ENCODE measurements around the gene ABCE1.

ABCE1 gene

DNA sequence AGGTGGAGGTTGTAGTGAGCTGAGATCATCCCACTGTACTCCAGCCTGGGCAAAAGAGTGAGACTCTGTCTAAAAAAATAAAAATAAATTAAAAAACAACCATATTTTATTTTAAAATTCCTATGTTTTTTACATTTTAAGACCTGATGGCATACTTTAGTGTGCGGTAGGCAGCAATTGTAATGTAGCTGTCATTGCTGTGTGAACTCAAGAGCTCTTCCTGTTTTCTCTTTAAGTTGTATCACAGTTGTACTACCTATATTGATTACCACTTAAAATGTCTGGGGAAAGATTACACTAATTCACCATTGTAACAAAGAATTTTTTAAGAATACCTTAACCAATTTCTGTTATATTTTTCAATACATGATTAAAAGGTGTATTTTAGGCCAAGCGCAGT, 27.3 kb downstream of the ABCE1 start:
- Histone ChIP-seq H3K27me3 (ENCODE audit: low read depth, low read length) (no peaks in the 10 kb centered on the region), H3K36me3 (replicated peaks; ENCODE audit: low read depth, low read length) (peaks cover 67% of the 10 kb centered on the region), H2AFZ (ENCODE audit: low read depth, low read length) (no peak overlapping the region), H3K4me1 (ENCODE audit: low read length) (no peaks in the 10 kb centered on the region), H3K4me2 (ENCODE audit: low read length) (no peak overlapping the region), H3K9ac (ENCODE audit: low read length) (no peak overlapping the region), H3K9me3 (ENCODE audit: insufficient read depth, low read length) (no peaks in the 10 kb centered on the region), H3K79me2 (ENCODE audit: low read length) (no peaks in the 10 kb centered on the region), H3K27ac (ENCODE audit: low read length) (no peak overlapping the region), H3K4me3 (ENCODE audit: low read length) (no peak overlapping the region), H4K20me1 (ENCODE audit: insufficient read depth, low read length) (peaks cover 4% of the 10 kb centered on the region; the same call in 1 of the 2 replicates)
- TF ChIP-seq CTCF (IDR thresholded peaks at IDR 0.05; ENCODE audit: low read depth, low read length) (no peak), EZH2phosphoT487 (IDR thresholded peaks at IDR 0.05; ENCODE audit: low read depth) (no peak)

DNA sequence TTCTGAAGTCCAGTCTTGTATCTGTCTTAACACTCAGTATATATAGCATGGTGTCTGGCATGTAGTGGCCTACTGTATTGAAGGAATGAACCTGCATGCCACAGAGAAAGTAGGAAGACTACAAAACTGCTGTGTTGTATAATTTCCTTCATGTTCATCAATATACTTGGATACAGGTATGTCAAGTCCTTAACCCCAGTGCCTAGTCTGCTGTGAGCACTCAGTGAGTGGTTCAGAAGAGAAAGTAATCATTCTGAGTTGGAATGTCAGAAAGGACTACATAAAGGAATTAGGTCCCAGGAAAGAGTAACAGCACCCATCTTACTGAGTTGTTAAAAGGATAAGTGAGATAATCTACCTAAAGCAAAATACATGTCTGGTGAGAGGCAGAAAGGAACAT, 32.0 kb downstream of the ABCE1 start:
- Histone ChIP-seq H2AFZ (ENCODE audit: low read depth, low read length) (no peak overlapping the region), H3K4me1 (ENCODE audit: low read length) (peaks cover 32% of the 10 kb centered on the region), H3K4me3 (ENCODE audit: low read length) (no peak overlapping the region), H3K79me2 (ENCODE audit: low read length) (no peaks in the 10 kb centered on the region; the same call in 1 of the 2 replicates), H3K9me3 (ENCODE audit: insufficient read depth, low read length) (no peaks in the 10 kb centered on the region), H3K27me3 (ENCODE audit: low read depth, low read length) (no peaks in the 10 kb centered on the region), H3K27ac (ENCODE audit: low read length) (peak overlapping the region; percentile 1; the same call in 1 of the 2 replicates), H4K20me1 (ENCODE audit: insufficient read depth, low read length) (peaks cover 29% of the 10 kb centered on the region), H3K36me3 (replicated peaks; ENCODE audit: low read depth, low read length) (peaks cover 50% of the 10 kb centered on the region), H3K9ac (ENCODE audit: low read length) (no peak overlapping the region), H3K4me2 (ENCODE audit: low read length) (no peak overlapping the region)
- TF ChIP-seq CTCF (IDR thresholded peaks at IDR 0.05; ENCODE audit: low read depth, low read length) (no peak), EZH2phosphoT487 (IDR thresholded peaks at IDR 0.05; ENCODE audit: low read depth) (no peak)

- Histone ChIP-seq H4K20me1 (ENCODE audit: insufficient read depth, low read length) (peaks cover 29% of the 10 kb centered on the region), H3K36me3 (replicated peaks; ENCODE audit: low read depth, low read length) (peaks cover 45% of the 10 kb centered on the region), H3K27me3 (ENCODE audit: low read depth, low read length) (no peaks in the 10 kb centered on the region), H3K4me2 (ENCODE audit: low read length) (no peak overlapping the region; the same call in 1 of the 2 replicates), H3K4me3 (ENCODE audit: low read length) (no peak overlapping the region), H3K79me2 (ENCODE audit: low read length) (no peaks in the 10 kb centered on the region; the same call in 1 of the 2 replicates), H3K27ac (ENCODE audit: low read length) (peak overlapping the region; percentile 1; the same call in 1 of the 2 replicates), H3K9me3 (ENCODE audit: insufficient read depth, low read length) (no peaks in the 10 kb centered on the region), H2AFZ (ENCODE audit: low read depth, low read length) (no peak overlapping the region), H3K4me1 (ENCODE audit: low read length) (peaks cover 34% of the 10 kb centered on the region), H3K9ac (ENCODE audit: low read length) (no peak overlapping the region)
- TF ChIP-seq CTCF (IDR thresholded peaks at IDR 0.05; ENCODE audit: low read depth, low read length) (no peak), EZH2phosphoT487 (IDR thresholded peaks at IDR 0.05; ENCODE audit: low read depth) (no peak)
These were observed 32.8 kb downstream of the ABCE1 start for GRCh38 chr4:145130788-145131399.

GRCh38 chr4:145131848-145132247, 33.7 kb downstream of the ABCE1 start:
- TF ChIP-seq CTCF (IDR thresholded peaks at IDR 0.05; ENCODE audit: low read depth, low read length) (no peak), EZH2phosphoT487 (IDR thresholded peaks at IDR 0.05; ENCODE audit: low read depth) (no peak)
- Histone ChIP-seq H3K27me3 (ENCODE audit: low read depth, low read length) (no peaks in the 10 kb centered on the region), H3K4me2 (ENCODE audit: low read length) (peak overlapping the region; percentile 80), H3K79me2 (ENCODE audit: low read length) (no peaks in the 10 kb centered on the region; the same call in 1 of the 2 replicates), H3K36me3 (replicated peaks; ENCODE audit: low read depth, low read length) (peaks cover 36% of the 10 kb centered on the region), H3K4me3 (ENCODE audit: low read length) (peak overlapping the region; percentile 60; the same call in 1 of the 2 replicates), H3K27ac (ENCODE audit: low read length) (peak overlapping the region; percentile 84), H3K9ac (ENCODE audit: low read length) (no peak overlapping the region), H2AFZ (ENCODE audit: low read depth, low read length) (no peak overlapping the region), H3K9me3 (ENCODE audit: insufficient read depth, low read length) (no peaks in the 10 kb centered on the region), H4K20me1 (ENCODE audit: insufficient read depth, low read length) (peaks cover 29% of the 10 kb centered on the region), H3K4me1 (ENCODE audit: low read length) (peaks cover 37% of the 10 kb centered on the region)
